ENCODE results near the gene NXPH4.

The NXPH4 gene

DNA sequence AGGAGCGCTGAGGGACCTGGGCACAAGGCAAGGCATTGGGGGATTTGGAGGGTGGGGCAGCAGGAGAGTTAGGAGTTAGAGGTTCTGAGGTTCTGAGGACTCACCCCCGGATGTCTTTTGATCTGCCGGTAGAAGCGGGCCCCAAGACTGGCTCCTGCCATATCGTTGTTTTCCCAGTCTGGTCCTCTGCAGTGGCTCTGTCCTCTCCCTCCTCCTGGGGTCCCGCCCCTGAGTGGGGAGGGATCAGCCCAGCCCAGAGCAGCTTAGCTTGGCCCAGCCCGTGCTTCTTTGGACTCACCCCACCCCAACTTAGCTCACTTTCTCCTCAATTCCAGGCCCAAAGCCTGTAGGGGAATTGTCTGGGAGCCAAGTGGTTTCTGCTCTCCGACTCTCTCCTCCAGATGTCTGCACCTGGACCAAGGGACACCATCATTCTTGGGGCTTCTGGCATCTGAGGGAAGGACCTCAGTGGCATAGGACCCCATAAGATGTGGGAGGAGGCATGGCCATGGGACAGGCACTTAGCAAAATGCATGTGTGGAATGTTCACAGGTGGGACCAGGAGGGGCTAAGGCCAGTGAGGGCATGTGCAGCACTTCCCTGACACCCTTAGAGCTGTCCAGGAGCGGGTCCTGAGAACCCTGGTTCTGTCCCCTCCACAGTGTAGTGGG is 20.5 kb downstream of the NXPH4 start:
- H3K4me3 ChIP-seq (ENCODE audit: low read depth in 1 of 2, low read length in 2 of 2): no peak overlapping the region
- peaks cover 48 to 70% of the 10 kb centered on the region in 2 donors for H3K27me3 ChIP-seq (ENCODE audit: control insufficient read depth in 1 of 2, insufficient read depth in 2 of 2, low read length in 2 of 2)
- H3K4me1 ChIP-seq (ENCODE audit: insufficient read depth, low read length): peaks cover 36% of the 10 kb centered on the region
- H3K27ac ChIP-seq (ENCODE audit: low read depth, low read length): no peak overlapping the region
- H3K36me3 ChIP-seq (ENCODE audit: insufficient read depth, low read length): peaks cover 23% of the 10 kb centered on the region
- H3K9me3 ChIP-seq (ENCODE audit: low read length): no peaks in the 10 kb centered on the region
- H3K9ac ChIP-seq (ENCODE audit: low read length): no peak overlapping the region

DNA sequence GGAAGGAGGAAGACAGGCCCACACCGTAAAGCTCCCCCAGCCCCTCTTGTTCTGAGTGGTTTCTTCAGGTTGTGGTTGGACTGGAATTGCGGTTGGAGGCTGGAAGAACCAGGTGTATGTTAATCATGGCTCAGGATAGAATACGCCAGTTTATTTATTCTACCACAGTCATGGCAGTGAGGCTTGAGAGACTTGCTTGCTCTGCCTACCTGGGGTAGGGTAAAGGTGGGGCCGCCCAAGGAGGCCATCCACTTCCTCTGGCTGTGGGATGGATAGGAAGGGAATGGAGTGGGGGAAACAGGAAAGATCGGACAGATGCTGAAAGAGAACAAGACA is 21.0 kb downstream of the NXPH4 start:
- Histone ChIP-seq H3K4me1 (ENCODE audit: insufficient read depth, low read length) (peaks cover 38% of the 10 kb centered on the region), H3K36me3 (ENCODE audit: insufficient read depth, low read length) (peaks cover 18% of the 10 kb centered on the region), H3K9me3 (ENCODE audit: low read length) (no peaks in the 10 kb centered on the region), H3K27ac (ENCODE audit: low read depth, low read length) (no peak overlapping the region), H3K27me3 (ENCODE audit: control insufficient read depth in 1 of 2, insufficient read depth in 2 of 2, low read length in 2 of 2) (peaks cover 53 to 75% of the 10 kb centered on the region in 2 donors), H3K4me3 (ENCODE audit: low read depth in 1 of 2, low read length in 2 of 2) (peak overlapping the region in 1 of 2 donors; percentile 68), H3K9ac (ENCODE audit: low read length) (no peak overlapping the region)

DNA sequence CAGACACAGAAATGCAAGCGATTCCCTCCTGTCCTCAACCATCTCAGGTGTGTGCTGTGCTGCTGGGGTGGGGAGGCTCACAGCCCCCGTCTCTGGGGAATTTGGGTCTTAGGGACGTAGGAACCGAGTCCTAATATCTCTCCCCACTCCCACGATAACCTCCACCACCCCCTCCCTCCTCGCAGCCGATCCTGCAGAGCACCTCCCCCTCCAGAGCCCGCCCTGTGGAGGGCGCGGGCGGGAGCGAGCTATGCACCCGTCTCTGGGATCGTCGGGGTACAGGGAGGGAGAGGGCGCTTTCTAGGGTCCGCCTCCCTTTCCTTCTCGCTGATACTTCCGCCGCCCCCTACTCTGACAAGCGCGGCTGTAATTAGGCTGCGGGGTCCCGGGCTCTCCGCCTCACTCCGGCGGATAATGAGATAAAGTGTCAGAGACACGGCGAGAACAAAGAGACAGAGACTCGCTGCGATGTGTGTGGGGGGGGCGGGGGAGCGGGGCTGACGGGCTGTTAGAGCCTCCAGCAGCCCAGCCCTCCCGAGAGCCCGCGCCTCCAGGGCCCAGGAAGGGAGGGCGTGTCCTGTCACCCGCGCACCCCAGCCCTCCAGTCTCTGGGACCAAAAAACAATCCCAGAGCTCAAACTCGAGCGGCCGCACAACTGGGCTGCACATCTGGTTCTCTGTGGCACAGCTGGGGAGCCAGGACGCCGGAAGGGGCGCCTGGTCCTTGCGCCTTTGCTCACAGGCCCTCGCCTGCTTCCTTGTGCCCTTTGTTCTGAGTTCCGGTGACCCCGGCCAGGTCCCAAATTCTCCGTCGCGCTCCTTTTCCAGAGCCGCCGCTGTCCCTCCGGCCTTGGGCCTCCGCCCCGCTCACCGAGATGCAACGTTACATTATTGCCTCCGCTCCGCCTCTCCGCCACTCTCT is 21.6 kb downstream of the NXPH4 start:
- Histone ChIP-seq H3K9me3 (ENCODE audit: low read length) (no peaks in the 10 kb centered on the region), H3K9ac (ENCODE audit: low read length) (no peak overlapping the region), H3K27ac (ENCODE audit: low read depth, low read length) (no peak overlapping the region), H3K4me3 (ENCODE audit: low read depth in 1 of 2, low read length in 2 of 2) (peak overlapping the region; percentile 44 to 68), H3K27me3 (ENCODE audit: control insufficient read depth in 1 of 2, insufficient read depth in 2 of 2, low read length in 2 of 2) (peaks cover 59 to 81% of the 10 kb centered on the region in 2 donors), H3K4me1 (ENCODE audit: insufficient read depth, low read length) (peaks cover 44% of the 10 kb centered on the region), H3K36me3 (ENCODE audit: insufficient read depth, low read length) (peaks cover 12% of the 10 kb centered on the region)

DNA sequence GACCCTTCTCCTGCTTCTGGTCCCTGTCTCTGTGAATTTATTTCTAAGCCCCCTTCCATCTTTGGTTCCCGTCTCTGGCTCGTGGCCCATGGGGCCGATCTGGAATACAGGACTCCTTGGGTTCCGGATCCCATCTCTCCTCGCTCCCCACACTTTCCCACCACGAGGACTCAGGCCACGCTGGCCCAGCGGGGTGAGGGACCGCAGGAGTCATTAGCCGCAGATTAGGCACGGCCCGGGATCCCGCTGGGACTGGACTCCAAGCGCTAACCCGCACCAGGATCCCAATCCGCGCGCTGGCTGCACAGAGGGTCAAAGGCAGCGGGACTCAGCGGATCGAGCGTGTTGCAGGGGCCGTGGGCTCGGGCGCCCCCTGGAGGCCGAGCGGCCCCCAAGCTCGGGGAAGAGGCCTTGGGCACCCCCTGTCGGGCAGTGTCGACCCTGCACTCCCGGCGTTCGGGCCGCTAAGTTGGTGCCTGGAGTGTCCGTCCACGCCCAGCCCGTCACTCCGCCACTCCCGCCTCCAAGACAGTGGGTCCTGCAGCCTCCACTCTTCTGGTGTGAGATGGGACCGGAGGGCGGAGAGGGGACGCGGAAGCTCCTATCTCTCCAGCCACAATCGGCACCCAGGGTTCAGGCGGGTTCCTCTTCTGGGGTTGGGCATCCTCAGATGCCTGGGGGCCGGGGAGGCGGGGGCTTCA is 22.4 kb downstream of the NXPH4 start:
- no peaks in the 10 kb centered on the region for H3K9me3 ChIP-seq (ENCODE audit: low read length)
- H3K36me3 ChIP-seq (ENCODE audit: insufficient read depth, low read length): peaks cover 3% of the 10 kb centered on the region
- H3K9ac ChIP-seq (ENCODE audit: low read length): no peak overlapping the region
- H3K27me3 ChIP-seq (ENCODE audit: control insufficient read depth in 1 of 2, insufficient read depth in 2 of 2, low read length in 2 of 2): peaks cover 66 to 89% of the 10 kb centered on the region in 2 donors
- H3K4me1 ChIP-seq (ENCODE audit: insufficient read depth, low read length): peaks cover 52% of the 10 kb centered on the region
- no peak overlapping the region for H3K27ac ChIP-seq (ENCODE audit: low read depth, low read length)
- H3K4me3 ChIP-seq (ENCODE audit: low read depth in 1 of 2, low read length in 2 of 2): peak overlapping the region; percentile 44 to 68

DNA sequence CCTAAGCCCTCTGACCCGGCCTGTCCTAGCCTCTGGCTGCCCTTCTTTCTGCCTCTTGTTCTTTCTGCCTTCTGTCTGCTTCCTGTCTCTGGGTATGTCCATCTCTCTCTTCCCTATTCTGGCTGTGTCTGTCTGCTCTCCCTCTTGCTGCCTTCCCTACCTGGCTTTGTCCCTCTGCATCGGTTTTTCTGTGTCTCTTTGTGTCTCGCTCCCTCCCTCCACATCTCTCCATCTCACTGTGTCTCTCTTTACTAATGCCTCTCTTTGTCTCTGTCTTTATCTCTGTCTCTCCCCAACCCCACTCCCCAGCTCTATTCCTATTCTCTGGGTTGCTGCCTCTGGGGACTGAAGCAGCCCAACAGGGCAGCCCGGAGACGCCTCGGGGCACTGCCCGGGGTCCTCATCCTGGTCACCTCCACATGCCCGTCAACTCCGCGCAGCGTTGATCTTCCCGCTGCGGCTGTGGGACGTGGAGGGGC is 23.0 kb downstream of the NXPH4 start:
- H3K4me1 ChIP-seq (ENCODE audit: insufficient read depth, low read length): peaks cover 53% of the 10 kb centered on the region

GRCh38 chr12:57240066-57240921 is 23.7 kb downstream of the NXPH4 start:
- Histone ChIP-seq H3K27ac (ENCODE audit: low read depth, low read length) (no peak overlapping the region), H3K4me1 (ENCODE audit: insufficient read depth, low read length) (peaks cover 53% of the 10 kb centered on the region), H3K36me3 (ENCODE audit: insufficient read depth, low read length) (no peaks in the 10 kb centered on the region), H3K27me3 (ENCODE audit: control insufficient read depth in 1 of 2, insufficient read depth in 2 of 2, low read length in 2 of 2) (peaks cover 79 to 95% of the 10 kb centered on the region in 2 donors), H3K9ac (ENCODE audit: low read length) (no peak overlapping the region), H3K4me3 (ENCODE audit: low read depth in 1 of 2, low read length in 2 of 2) (peak overlapping the region; percentile 53 to 68), H3K9me3 (ENCODE audit: low read length) (no peaks in the 10 kb centered on the region)

More for the DNA sequence above, 23.0 kb downstream of the NXPH4 start:
- Histone ChIP-seq H3K9ac (ENCODE audit: low read length) (no peak overlapping the region), H3K36me3 (ENCODE audit: insufficient read depth, low read length) (no peaks in the 10 kb centered on the region), H3K4me3 (ENCODE audit: low read depth in 1 of 2, low read length in 2 of 2) (peak overlapping the region; percentile 53 to 68), H3K27me3 (ENCODE audit: control insufficient read depth in 1 of 2, insufficient read depth in 2 of 2, low read length in 2 of 2) (peaks cover 72 to 95% of the 10 kb centered on the region in 2 donors), H3K27ac (ENCODE audit: low read depth, low read length) (no peak overlapping the region), H3K9me3 (ENCODE audit: low read length) (no peaks in the 10 kb centered on the region)

DNA sequence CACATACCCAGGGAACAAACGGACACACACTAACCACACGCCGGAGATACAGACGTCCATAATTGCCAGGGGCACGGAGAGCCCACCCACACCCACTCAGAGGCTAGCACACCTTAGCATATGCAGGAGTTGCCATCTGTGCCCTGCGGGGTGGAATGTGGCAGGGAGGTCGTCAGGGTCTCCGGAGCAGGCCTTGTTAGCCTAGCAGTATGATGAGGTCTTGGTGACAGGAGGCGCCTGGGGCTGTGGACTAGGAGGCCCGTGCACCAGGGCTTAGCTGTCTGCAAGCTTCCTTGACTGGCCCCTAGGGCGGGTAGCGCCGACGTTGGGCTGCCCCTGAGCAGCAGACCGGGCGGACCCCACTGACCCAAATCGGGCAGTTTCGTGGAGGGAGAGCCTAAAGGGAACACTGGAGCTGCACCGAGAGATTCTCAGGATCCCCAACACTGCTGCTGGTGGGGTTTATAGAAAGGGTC is 24.4 kb downstream of the NXPH4 start:
- H3K4me1 ChIP-seq (ENCODE audit: insufficient read depth, low read length): peaks cover 53% of the 10 kb centered on the region
- H3K27me3 ChIP-seq (ENCODE audit: control insufficient read depth in 1 of 2, insufficient read depth in 2 of 2, low read length in 2 of 2): peaks cover 80 to 88% of the 10 kb centered on the region in 2 donors

GRCh38 chr12:57241402-57242310 is 25.1 kb downstream of the NXPH4 start:
- Histone ChIP-seq H3K36me3 (ENCODE audit: insufficient read depth, low read length) (no peaks in the 10 kb centered on the region), H3K4me1 (ENCODE audit: insufficient read depth, low read length) (peaks cover 53% of the 10 kb centered on the region), H3K9me3 (ENCODE audit: low read length) (no peaks in the 10 kb centered on the region), H3K27me3 (ENCODE audit: control insufficient read depth in 1 of 2, insufficient read depth in 2 of 2, low read length in 2 of 2) (peaks cover 80 to 87% of the 10 kb centered on the region in 2 donors), H3K9ac (ENCODE audit: low read length) (no peak overlapping the region), H3K4me3 (ENCODE audit: low read depth in 1 of 2, low read length in 2 of 2) (no peak overlapping the region), H3K27ac (ENCODE audit: low read depth, low read length) (no peak overlapping the region)

More for the DNA sequence above, 24.4 kb downstream of the NXPH4 start:
- Histone ChIP-seq H3K27ac (ENCODE audit: low read depth, low read length) (no peak overlapping the region), H3K36me3 (ENCODE audit: insufficient read depth, low read length) (no peaks in the 10 kb centered on the region), H3K4me3 (ENCODE audit: low read depth in 1 of 2, low read length in 2 of 2) (peak overlapping the region in 1 of 2 donors; percentile 68), H3K9me3 (ENCODE audit: low read length) (no peaks in the 10 kb centered on the region), H3K9ac (ENCODE audit: low read length) (no peak overlapping the region)

- no peaks in the 10 kb centered on the region for H3K9me3 ChIP-seq (ENCODE audit: low read length)
- no peaks in the 10 kb centered on the region for H3K36me3 ChIP-seq (ENCODE audit: insufficient read depth, low read length)
- no peak overlapping the region for H3K27ac ChIP-seq (ENCODE audit: low read depth, low read length)
- H3K4me1 ChIP-seq (ENCODE audit: insufficient read depth, low read length): peaks cover 53% of the 10 kb centered on the region
- H3K4me3 ChIP-seq (ENCODE audit: low read depth in 1 of 2, low read length in 2 of 2): no peak overlapping the region
- no peak overlapping the region for H3K9ac ChIP-seq (ENCODE audit: low read length)
- peaks cover 75 to 82% of the 10 kb centered on the region in 2 donors for H3K27me3 ChIP-seq (ENCODE audit: control insufficient read depth in 1 of 2, insufficient read depth in 2 of 2, low read length in 2 of 2)
Measured at GRCh38 chr12:57242329-57242690, 25.7 kb downstream of the NXPH4 start.

All from muscle layer of colon (tissue), 2 donors.